Body of pancreas (tissue), 4 donors: ENCODE data around the gene UBE2E2. TPM values are rescaled to one million over a fixed set of nuclear protein-coding genes. Genes with fewer than 3 reads are reported as not detected.

Experiments used
- ATAC-seq: fragments of 150-250 bp; one replicate; pipeline ENCODE4 v1.9.1; 2016
- DNase-seq, 4 donors: peaks; one replicate each; pipeline ENCODE4 v3.0.0-alpha.2; 2019
- H3K27ac ChIP-seq, 4 donors: fragments of 200-600 bp; sonication (generic); 1 replicate in 3 of 4; 2 replicates in 1 of 4; pipeline versions ENCODE4 v1.5.1 to v1.6.1; 2016 to 2019; ENCODE audit warnings: mild to moderate bottlenecking in 1 of 4, mixed read lengths in 1 of 4, moderate library complexity in 1 of 4
- H3K27me3 ChIP-seq, 2 donors: fragments of 200-600 bp; sonication (generic); one replicate each; pipeline ENCODE4 v1.6.0; 2016; ENCODE audit warnings: mild to moderate bottlenecking in 1 of 2
- H3K36me3 ChIP-seq, 2 donors: fragments of 200-600 bp; sonication (generic); replicated peaks in 1 of 2; 2 replicates each; pipeline ENCODE4 v1.5.1; 2016; ENCODE audit warnings: low read depth in 2 of 2; ENCODE audit not compliant: insufficient read depth in 1 of 2
- H3K4me1 ChIP-seq: fragments of 200-600 bp; sonication (generic); one replicate; pipeline ENCODE4 v1.6.0; 2016
- H3K4me3 ChIP-seq, 2 donors: fragments of 200-600 bp; sonication (generic); 1 replicate in 1 of 2; 2 replicates in 1 of 2; pipeline ENCODE4 v1.5.1; 2016 to 2019
- H3K9me3 ChIP-seq, 3 donors: fragments of 200-600 bp; sonication (generic); 1 replicate in 2 of 3; 2 replicates in 1 of 3; pipeline ENCODE4 v1.5.1; 2016
- POLR2A ChIP-seq, 3 donors: fragments of 450-650 bp; IDR thresholded peaks; one replicate each; pipeline ENCODE4 v1.6.1; 2016; ENCODE audit warnings: antibody characterized with exemption in 3 of 3, mild to moderate bottlenecking in 2 of 3
- WGBS, 2 donors: methylation state at CpG; one replicate each; pipeline ENCODE4 v1.1.5; 2017; 5-methylcytosine and 5-hydroxymethylcytosine counted together
- intact Hi-C: fragments of 100-400 bp; cut with DNase I; formaldehyde crosslinking; loops from one replicate; pipeline ENCODE4 v1.15.1; 2023
- total RNA-seq, 2 donors: library from RNA; depleted of rRNA; stranded (reverse); fragments of >200 nt; gene quantifications; one replicate each; pipeline ENCODE4 v1.1.0, GENCODE V29; 2016
- TF ChIP-seq, protein P1 (sequence below), 7 experiments: fragments of 450-650 bp in 4 of 7; fragments of 200-600 bp in 3 of 7; sonication (generic) in 3 of 7; IDR thresholded peaks; one replicate each; pipeline ENCODE4 v1.5.1; 2016 to 2019; ENCODE audit warnings: antibody characterized with exemption in 7 of 7

UBE2E2 gene
- total RNA-seq, 2 donors from 2014 or later = 7.8 to 23.7 TPM

DNA sequence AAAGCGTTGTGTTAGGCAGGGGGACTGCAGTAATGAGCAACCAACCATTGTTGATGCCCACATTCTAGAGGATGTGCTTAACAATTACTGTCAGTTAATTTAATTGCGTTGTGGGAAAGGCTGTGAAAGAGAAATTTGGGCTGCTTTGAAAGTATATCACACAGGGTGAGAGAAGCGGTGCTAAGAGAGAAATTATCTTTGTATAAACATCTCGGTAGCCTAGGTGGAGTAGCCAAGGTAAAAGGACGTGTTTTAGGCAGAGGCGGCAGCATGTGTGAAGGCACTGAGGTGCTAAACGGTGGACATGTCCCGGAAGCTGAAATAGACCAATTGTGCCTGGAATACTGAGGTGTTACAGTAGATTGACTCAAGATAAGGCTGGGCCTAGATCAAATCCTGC, 71.9 kb downstream of the UBE2E2 start:
- 75 to 83% methylated on average over 8 of the region's 8 CpGs for WGBS, 2 donors
- Histone ChIP-seq H3K27me3 (no peaks in the 10 kb centered on the region), H3K27ac (no peak overlapping the region), H3K36me3 (no peaks in the 10 kb centered on the region), H3K4me3 (no peak overlapping the region), H3K9me3 (peaks cover 0 to 7% (median 0%) of the 10 kb centered on the region in 3 donors), H3K4me1 (peaks cover 12% of the 10 kb centered on the region)
- DNase-seq (no peak), ATAC-seq (no peak)
- intact Hi-C loops = no loop called here
- no peak for TF ChIP-seq POLR2A (IDR thresholded peaks at IDR 0.05)
- TF ChIP-seq, protein P1, sequence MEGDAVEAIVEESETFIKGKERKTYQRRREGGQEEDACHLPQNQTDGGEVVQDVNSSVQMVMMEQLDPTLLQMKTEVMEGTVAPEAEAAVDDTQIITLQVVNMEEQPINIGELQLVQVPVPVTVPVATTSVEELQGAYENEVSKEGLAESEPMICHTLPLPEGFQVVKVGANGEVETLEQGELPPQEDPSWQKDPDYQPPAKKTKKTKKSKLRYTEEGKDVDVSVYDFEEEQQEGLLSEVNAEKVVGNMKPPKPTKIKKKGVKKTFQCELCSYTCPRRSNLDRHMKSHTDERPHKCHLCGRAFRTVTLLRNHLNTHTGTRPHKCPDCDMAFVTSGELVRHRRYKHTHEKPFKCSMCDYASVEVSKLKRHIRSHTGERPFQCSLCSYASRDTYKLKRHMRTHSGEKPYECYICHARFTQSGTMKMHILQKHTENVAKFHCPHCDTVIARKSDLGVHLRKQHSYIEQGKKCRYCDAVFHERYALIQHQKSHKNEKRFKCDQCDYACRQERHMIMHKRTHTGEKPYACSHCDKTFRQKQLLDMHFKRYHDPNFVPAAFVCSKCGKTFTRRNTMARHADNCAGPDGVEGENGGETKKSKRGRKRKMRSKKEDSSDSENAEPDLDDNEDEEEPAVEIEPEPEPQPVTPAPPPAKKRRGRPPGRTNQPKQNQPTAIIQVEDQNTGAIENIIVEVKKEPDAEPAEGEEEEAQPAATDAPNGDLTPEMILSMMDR (IDR thresholded peaks at IDR 0.05) = no peak

DNA sequence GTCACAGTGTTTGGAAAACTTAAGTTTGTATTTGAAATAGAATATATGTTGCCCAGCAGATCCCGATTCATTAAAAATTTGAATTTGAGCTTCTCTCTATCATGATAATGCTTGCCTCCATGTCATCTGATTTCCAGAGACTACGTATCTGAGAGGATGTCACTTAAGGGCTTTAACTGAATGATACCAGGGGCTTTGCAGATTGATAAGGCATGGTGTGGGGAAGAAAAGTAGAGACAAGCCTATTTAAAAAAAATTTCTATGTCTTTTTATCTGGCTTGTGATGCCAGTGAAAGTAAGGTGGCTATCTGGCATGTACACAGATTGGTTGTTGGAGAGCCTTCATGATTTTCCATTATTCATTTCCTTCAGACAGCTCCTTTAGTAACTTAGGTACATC, 72.7 kb downstream of the UBE2E2 start:
- WGBS, 2 donors = 86 to 96% methylated on average over 2 of the region's 2 CpGs
- intact Hi-C loops = no loop called here
- peaks cover 0 to 7% (median 0%) of the 10 kb centered on the region in 3 donors for H3K9me3 ChIP-seq

DNA sequence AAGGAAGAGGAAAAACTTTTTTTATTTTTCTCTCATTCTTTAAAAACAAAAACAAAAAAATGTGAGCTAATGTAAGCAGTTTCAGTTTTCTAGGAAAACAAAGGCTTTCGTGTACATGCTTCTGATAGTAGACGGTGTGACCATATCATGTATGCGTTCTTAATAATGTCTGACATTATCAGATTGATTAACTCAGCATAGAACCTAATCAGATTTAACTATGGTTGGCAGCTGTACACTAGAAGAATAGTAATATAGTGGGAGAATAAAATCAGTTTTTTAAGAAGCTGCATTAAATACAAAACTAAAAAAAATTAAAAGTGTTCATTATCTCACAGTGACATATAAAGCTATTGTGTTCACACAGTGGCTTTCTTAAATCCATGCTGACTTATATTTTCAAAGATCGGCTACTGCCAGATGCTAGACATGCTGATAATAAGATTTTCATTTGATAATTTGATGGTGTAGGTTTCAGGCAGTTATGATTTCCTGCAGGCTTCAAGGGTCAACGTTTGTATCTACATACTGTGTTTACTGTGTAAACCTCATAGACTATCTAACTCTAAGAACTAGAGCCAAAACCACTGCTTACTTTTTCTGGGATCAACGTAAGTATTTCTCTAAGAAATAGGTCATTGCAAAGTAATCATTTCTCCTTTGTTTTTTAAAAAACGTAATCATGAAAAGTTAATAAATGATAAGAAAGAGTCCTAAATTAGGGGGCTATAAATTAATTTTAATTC, 74.0 kb downstream of the UBE2E2 start:
- intact Hi-C loops = no loop called here
- H3K9me3 ChIP-seq = peaks cover 0 to 3% (median 0%) of the 10 kb centered on the region in 3 donors
- WGBS, 2 donors = 26 to 29% methylated on average over 7 of the region's 7 CpGs
- no peaks in the 10 kb centered on the region for H3K27me3 ChIP-seq
- peaks cover 12% of the 10 kb centered on the region for H3K4me1 ChIP-seq
- TF ChIP-seq, protein P1 (IDR thresholded peaks at IDR 0.05) = no peak
- no peak for TF ChIP-seq POLR2A (IDR thresholded peaks at IDR 0.05)
- no peak overlapping the region for H3K27ac ChIP-seq
- DNase-seq (no peak), ATAC-seq (no peak)
- no peak overlapping the region for H3K4me3 ChIP-seq
- H3K36me3 ChIP-seq = no peaks in the 10 kb centered on the region

More for the DNA sequence above, 72.7 kb downstream of the UBE2E2 start:
- Histone ChIP-seq H3K4me3 (no peak overlapping the region), H3K4me1 (peaks cover 12% of the 10 kb centered on the region), H3K36me3 (no peaks in the 10 kb centered on the region), H3K27me3 (no peaks in the 10 kb centered on the region), H3K27ac (no peak overlapping the region)
- DNase-seq (no peak), ATAC-seq (no peak)
- TF ChIP-seq, protein P1 (IDR thresholded peaks at IDR 0.05) = no peak
- TF ChIP-seq POLR2A (IDR thresholded peaks at IDR 0.05) = no peak

DNA sequence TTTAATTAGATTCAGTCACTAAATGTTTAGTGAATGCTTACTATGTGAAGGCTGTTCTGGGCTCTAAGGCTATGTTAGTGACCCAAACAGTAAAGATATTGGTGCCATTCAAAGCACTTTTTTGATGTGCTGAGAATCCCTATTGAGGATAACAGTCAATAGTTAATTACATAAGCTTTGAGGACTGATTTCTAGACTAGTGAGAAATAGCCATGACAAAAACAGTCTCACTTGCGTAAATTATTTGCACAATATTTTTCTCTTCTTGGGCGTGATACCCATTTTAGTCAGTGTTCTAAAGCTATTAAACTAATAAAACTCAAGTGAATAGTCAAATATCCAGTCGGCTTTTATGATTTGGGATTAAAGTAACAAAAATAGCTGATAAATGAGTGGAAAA, 74.6 kb downstream of the UBE2E2 start:
- intact Hi-C loops = no loop called here
- Histone ChIP-seq H3K36me3 (no peaks in the 10 kb centered on the region), H3K9me3 (no peaks in the 10 kb centered on the region), H3K27ac (no peak overlapping the region), H3K27me3 (no peaks in the 10 kb centered on the region), H3K4me1 (peaks cover 12% of the 10 kb centered on the region), H3K4me3 (no peak overlapping the region)
- 29 to 60% methylated on average over 3 of the region's 3 CpGs for WGBS, 2 donors
- DNase-seq (no peak), ATAC-seq (no peak)
- TF ChIP-seq POLR2A (IDR thresholded peaks at IDR 0.05) = no peak
- TF ChIP-seq, protein P1 (IDR thresholded peaks at IDR 0.05) = no peak

DNA sequence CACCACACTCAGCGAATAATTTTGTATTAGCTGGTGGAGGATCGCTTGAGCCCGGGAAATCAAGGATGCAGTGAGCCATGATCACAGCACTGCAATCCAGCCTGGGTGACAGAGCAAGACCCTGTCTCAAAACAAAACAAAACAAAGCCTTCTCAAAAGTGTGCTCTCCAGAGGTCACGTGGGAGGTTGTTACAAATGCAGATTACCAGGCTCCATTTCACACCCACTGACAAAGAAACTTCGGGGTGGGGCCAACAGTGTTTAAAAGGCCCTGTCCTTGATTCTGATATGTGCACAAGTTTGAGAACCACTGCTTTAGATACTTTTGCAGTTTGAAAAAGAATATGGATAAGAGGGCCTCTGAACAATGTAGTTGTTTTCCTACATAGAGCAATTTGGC, 80.5 kb downstream of the UBE2E2 start:
- intact Hi-C loops = no loop called here
- ATAC-seq (no peak), DNase-seq (no peak)
- H3K9me3 ChIP-seq = no peaks in the 10 kb centered on the region
- H3K36me3 ChIP-seq = no peaks in the 10 kb centered on the region
- peaks cover 3% of the 10 kb centered on the region for H3K4me1 ChIP-seq
- TF ChIP-seq, protein P1 (IDR thresholded peaks at IDR 0.05) = no peak
- TF ChIP-seq POLR2A (IDR thresholded peaks at IDR 0.05) = no peak
- H3K4me3 ChIP-seq = no peak overlapping the region
- 90% methylated on average over 5 of the region's 5 CpGs for WGBS, 2 donors
- H3K27ac ChIP-seq = no peak overlapping the region
- H3K27me3 ChIP-seq = no peaks in the 10 kb centered on the region
